Measurements from ENCODE around the gene TRMU. TPM values are rescaled to one million over a fixed set of nuclear protein-coding genes. Genes with fewer than 3 reads are reported as not detected.
"Not testable (repeated sequence)": the region's sequence is repeated elsewhere in the genome, so short reads cannot be mapped to it uniquely, and the experiment has no call there.

The TRMU gene
- total RNA-seq, 1 experiment from 2014 or later: 73.9 TPM

DNA sequence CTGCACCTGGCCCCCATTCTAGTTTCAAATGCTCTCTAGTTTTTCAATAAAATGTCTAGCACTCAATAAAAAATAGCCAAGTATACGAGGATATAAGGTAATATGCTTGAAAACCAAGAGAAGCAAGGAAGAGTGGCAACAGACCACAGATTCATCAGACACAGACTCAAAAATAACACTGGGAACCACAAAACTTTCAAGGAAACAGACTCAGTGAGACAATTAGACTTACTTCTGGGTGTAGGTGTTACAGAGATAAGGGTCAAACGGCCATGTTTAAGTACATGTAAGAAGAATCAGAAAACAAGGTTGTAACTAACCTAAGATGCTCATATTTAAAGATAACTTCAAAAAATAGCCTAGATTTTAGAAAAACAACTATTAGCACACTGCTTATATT is 67.0 kb downstream of the TRMU start:
- no peak for DNase-seq
- no peak overlapping the region for H3K27ac Mint-ChIP-seq (ENCODE audit: unreplicated experiment)
- H3K36me3 Mint-ChIP-seq (ENCODE audit: insufficient read depth, unreplicated experiment): no peaks in the 10 kb centered on the region
- H3K9me3 ChIP-seq: no peaks in the 10 kb centered on the region
- intact Hi-C loops (cut with micrococcal nuclease; ENCODE audit: unreplicated experiment): no loop called here
- no peaks in the 10 kb centered on the region for H3K4me1 ChIP-seq
- TF ChIP-seq, protein P1, sequence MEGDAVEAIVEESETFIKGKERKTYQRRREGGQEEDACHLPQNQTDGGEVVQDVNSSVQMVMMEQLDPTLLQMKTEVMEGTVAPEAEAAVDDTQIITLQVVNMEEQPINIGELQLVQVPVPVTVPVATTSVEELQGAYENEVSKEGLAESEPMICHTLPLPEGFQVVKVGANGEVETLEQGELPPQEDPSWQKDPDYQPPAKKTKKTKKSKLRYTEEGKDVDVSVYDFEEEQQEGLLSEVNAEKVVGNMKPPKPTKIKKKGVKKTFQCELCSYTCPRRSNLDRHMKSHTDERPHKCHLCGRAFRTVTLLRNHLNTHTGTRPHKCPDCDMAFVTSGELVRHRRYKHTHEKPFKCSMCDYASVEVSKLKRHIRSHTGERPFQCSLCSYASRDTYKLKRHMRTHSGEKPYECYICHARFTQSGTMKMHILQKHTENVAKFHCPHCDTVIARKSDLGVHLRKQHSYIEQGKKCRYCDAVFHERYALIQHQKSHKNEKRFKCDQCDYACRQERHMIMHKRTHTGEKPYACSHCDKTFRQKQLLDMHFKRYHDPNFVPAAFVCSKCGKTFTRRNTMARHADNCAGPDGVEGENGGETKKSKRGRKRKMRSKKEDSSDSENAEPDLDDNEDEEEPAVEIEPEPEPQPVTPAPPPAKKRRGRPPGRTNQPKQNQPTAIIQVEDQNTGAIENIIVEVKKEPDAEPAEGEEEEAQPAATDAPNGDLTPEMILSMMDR (IDR thresholded peaks at IDR 0.05; ENCODE audit: insufficient read depth in 1 of 2, low read depth in 1 of 2, low read length in 1 of 2, severe bottlenecking in 1 of 2, unreplicated experiment in 1 of 2): no peak
- H3K27me3 Mint-ChIP-seq (ENCODE audit: insufficient read depth, unreplicated experiment): no peaks in the 10 kb centered on the region
- no peaks in the 10 kb centered on the region for H3K27me3 ChIP-seq (replicated peaks; ENCODE audit: control insufficient read depth, insufficient read depth, low read length)
- no peaks in the 10 kb centered on the region for H3K36me3 ChIP-seq (ENCODE audit: control insufficient read depth, insufficient read depth, low read length)
- POLR2A ChIA-PET: interaction anchor here (0.6 kb wide), 1 partner anchor 133 kb away, joined by 4 read pairs; no protein-coding TSS in a partner anchor
- H3K4me3 Mint-ChIP-seq (ENCODE audit: unreplicated experiment): no peak overlapping the region
- CTCF ChIA-PET: no interaction called here
- no peaks in the 10 kb centered on the region for H3K9me3 Mint-ChIP-seq (ENCODE audit: unreplicated experiment)
- BruUV-seq (replicated peaks): no TSS peak
- no peaks in the 10 kb centered on the region for H3K4me1 Mint-ChIP-seq (ENCODE audit: low read depth, unreplicated experiment)
- no peak overlapping the region for H3K4me3 ChIP-seq (ENCODE audit: low read depth, low read length)

DNA sequence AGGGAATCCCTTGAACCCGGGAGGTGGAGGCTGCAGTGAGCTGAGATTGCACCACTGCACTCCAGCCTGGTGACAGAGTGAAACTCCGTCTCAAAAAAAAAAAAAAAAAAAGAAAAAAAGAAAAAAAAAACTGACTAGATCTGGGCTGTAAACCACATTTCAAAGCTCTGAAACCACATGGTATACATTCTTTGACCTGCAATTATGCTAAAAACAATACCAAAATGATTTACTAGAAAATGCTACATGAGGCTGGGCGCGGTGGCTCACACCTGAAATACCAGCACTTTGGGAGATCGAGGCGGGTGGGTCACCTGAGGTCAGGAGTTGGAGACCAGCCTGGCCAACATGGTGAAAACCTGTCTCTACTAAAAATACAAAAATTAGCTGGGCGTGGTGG is 68.4 kb downstream of the TRMU start:
- CTCF ChIA-PET; H3K4me3 ChIP-seq (ENCODE audit: low read depth, low read length); H3K36me3 Mint-ChIP-seq (ENCODE audit: insufficient read depth, unreplicated experiment); intact Hi-C loops (cut with micrococcal nuclease; ENCODE audit: unreplicated experiment); H3K4me1 Mint-ChIP-seq (ENCODE audit: low read depth, unreplicated experiment); H3K27me3 Mint-ChIP-seq (ENCODE audit: insufficient read depth, unreplicated experiment); H3K9me3 Mint-ChIP-seq (ENCODE audit: unreplicated experiment); H3K27ac Mint-ChIP-seq (ENCODE audit: unreplicated experiment); BruUV-seq (replicated peaks); H3K27me3 ChIP-seq (replicated peaks; ENCODE audit: control insufficient read depth, insufficient read depth, low read length); H3K4me3 Mint-ChIP-seq (ENCODE audit: unreplicated experiment); DNase-seq; H3K4me1 ChIP-seq; H3K36me3 ChIP-seq (ENCODE audit: control insufficient read depth, insufficient read depth, low read length); H3K9me3 ChIP-seq: not testable (repeated sequence)
- POLR2A ChIA-PET: interaction anchor here (0.6 to 0.7 kb wide), 2 partner anchors 10 to 277 kb away, joined by 4 read pairs; no protein-coding TSS in a partner anchor

DNA sequence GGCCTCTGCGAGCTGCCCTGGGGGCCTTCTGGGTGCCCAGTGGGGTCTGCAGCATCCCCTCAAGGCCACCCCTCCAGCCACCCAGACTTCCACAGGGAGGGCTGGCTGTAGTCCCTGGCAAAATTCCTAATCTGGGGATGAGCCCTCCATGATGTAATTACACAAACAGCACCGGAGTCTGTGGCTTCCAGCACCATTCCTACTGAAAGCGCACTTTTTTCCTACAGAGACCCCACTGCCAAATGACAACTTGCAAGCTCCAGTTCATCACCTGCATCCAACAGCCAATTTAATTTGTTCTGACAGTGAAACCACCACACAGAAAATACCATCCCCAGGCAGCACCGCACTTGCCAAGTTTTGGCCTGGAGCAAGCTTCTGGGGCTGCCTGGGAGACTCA is 70.4 kb downstream of the TRMU start:
- Mint-ChIP-seq H3K4me1 (ENCODE audit: low read depth, unreplicated experiment) (no peaks in the 10 kb centered on the region), H3K27me3 (ENCODE audit: insufficient read depth, unreplicated experiment) (no peaks in the 10 kb centered on the region), H3K9me3 (ENCODE audit: unreplicated experiment) (no peaks in the 10 kb centered on the region), H3K4me3 (ENCODE audit: unreplicated experiment) (no peak overlapping the region), H3K27ac (ENCODE audit: unreplicated experiment) (no peak overlapping the region), H3K36me3 (ENCODE audit: insufficient read depth, unreplicated experiment) (peaks cover 8% of the 10 kb centered on the region)
- Histone ChIP-seq H3K4me3 (ENCODE audit: low read depth, low read length) (no peak overlapping the region), H3K4me1 (no peaks in the 10 kb centered on the region), H3K9me3 (no peaks in the 10 kb centered on the region), H3K27me3 (replicated peaks; ENCODE audit: control insufficient read depth, insufficient read depth, low read length) (no peaks in the 10 kb centered on the region), H3K36me3 (ENCODE audit: control insufficient read depth, insufficient read depth, low read length) (no peaks in the 10 kb centered on the region)
- BruUV-seq (replicated peaks): no TSS peak
- ChIA-PET CTCF (no interaction called here), POLR2A (no interaction called here)
- no peak for DNase-seq
- intact Hi-C loops (cut with micrococcal nuclease; ENCODE audit: unreplicated experiment): no loop called here
- TF ChIP-seq, protein P1 (IDR thresholded peaks at IDR 0.05; ENCODE audit: insufficient read depth in 1 of 2, low read depth in 1 of 2, low read length in 1 of 2, severe bottlenecking in 1 of 2, unreplicated experiment in 1 of 2): no peak

DNA sequence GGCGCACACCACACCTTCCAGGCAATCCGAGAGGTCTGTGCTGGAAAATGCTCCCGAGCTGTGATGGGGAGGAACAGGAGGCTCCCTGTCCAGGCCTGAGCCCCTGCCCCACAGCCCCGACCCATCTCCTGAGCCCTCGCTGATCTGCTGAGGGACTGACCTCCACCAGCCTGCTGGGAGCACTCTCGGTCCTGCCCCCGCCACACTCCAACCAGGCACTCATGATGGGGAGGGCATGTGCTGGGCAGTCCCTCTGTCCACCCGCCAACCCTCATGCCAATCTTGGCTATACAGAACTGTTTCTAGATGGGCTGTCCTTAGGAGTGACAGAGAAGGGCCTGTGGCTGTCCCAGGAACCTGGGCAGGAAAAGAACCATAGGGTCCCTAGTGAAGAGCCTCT is 70.8 kb downstream of the TRMU start:
- Mint-ChIP-seq H3K4me1 (ENCODE audit: low read depth, unreplicated experiment) (no peaks in the 10 kb centered on the region), H3K9me3 (ENCODE audit: unreplicated experiment) (no peaks in the 10 kb centered on the region), H3K27ac (ENCODE audit: unreplicated experiment) (no peak overlapping the region), H3K4me3 (ENCODE audit: unreplicated experiment) (no peak overlapping the region), H3K36me3 (ENCODE audit: insufficient read depth, unreplicated experiment) (peaks cover 9% of the 10 kb centered on the region), H3K27me3 (ENCODE audit: insufficient read depth, unreplicated experiment) (no peaks in the 10 kb centered on the region)
- no peak overlapping the region for H3K4me3 ChIP-seq (ENCODE audit: low read depth, low read length)
- H3K4me1 ChIP-seq: no peaks in the 10 kb centered on the region
- TF ChIP-seq, protein P1 (IDR thresholded peaks at IDR 0.05; ENCODE audit: insufficient read depth in 1 of 2, low read depth in 1 of 2, low read length in 1 of 2, severe bottlenecking in 1 of 2, unreplicated experiment in 1 of 2): no peak
- ChIA-PET CTCF (no interaction called here), POLR2A (no interaction called here)
- DNase-seq: no peak
- H3K36me3 ChIP-seq (ENCODE audit: control insufficient read depth, insufficient read depth, low read length): no peaks in the 10 kb centered on the region
- BruUV-seq (replicated peaks): no TSS peak
- H3K27me3 ChIP-seq (replicated peaks; ENCODE audit: control insufficient read depth, insufficient read depth, low read length): no peaks in the 10 kb centered on the region
- intact Hi-C loops (cut with micrococcal nuclease; ENCODE audit: unreplicated experiment): no loop called here
- no peaks in the 10 kb centered on the region for H3K9me3 ChIP-seq

All from Caco-2 (cell line).